ENCODE measurements around the gene PTPRA.

The PTPRA gene

GRCh38 chr20:3081641-3082040 lies 208.4 kb downstream of the PTPRA start:
- no peak for DNase-seq

DNA sequence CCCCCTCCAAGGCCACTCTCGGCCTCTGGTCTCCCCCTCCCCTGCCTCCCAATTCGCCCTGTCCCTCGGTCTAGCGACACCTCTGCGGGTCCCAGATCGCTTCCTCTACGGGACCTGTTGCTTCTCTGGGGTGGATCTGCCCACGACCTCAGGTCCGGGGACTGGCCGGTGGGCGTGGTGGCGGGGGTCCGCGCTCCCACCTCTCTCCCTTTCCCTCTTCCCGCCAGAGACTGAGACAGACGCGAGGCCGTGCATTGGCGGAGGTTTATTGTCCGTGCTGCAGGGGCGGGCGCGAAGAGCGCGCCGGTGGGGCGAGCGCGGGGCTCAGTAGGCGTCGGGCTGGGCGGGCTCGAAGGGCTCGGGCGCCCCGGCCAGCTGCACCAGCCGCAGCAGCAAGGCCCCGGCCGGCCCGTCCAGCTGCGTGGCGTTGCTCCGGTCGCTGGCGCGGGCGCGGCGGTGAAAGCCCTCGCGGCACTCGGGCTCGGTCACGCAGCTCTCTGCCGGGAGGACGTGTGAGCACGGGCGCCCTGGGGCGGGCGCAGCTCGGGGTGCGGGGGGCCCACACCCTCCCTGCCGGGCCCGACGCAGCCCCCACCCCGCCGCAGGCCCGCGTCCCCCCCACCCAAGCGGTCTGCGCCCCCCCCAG lies 209.1 kb downstream of the PTPRA start:
- no peak for DNase-seq

DNA sequence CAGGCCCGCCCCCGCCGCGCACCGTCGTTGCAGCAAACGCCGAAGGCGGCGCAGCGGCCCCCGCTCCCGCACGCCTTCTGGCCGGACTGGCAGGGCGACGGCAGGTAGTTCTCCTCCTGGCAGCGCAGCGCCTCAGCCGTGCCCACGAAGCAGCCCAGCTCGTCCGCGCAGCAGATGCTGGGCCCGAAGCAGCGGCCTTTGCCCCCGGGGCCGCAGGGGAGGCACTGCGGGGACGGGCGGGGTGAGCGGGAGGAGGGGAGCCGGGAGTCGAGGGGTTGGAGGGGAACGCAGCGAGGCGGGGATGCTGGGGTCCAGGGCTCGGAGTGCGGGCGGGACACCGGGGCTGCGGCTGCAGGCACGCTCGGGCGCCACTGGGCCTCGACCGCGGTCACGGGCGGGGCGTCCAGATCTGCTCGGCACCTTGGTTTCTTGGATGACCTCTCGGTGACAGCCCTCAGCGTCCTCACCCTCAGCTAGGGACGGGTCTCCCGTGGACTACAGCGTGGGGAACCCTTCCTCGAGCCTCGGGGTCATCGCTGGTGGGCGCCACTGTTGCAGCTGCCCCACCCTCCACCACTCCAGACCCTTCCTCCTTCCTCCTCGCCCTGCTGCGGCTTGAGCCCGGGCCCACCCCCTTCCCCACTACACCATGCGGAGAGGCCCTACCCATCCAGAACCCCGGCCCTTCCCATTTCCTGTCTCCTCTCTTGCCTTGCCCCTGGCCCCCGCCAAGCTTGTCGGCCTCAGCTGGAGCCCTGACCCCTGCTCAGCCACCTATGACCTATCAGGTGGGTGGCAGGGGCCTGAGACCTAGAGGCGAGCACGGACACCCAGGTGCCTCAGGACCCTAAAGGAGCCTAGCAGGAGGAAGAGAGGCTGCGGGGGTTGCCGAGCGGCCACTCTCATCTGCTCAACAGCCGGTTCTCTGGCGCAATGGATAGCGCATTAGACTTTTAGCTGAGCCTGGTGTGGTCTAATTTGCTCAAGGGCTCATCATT lies 210.0 kb downstream of the PTPRA start:
- DNase-seq = no peak

GRCh38 chr20:3084283-3084985 lies 211.2 kb downstream of the PTPRA start, which contains the start of gene AVP:
TSS of gene AVP (minus strand) at chr20:3084724. CDS start at chr20:3084674, 50 bp downstream.
- no peak for DNase-seq

DNA sequence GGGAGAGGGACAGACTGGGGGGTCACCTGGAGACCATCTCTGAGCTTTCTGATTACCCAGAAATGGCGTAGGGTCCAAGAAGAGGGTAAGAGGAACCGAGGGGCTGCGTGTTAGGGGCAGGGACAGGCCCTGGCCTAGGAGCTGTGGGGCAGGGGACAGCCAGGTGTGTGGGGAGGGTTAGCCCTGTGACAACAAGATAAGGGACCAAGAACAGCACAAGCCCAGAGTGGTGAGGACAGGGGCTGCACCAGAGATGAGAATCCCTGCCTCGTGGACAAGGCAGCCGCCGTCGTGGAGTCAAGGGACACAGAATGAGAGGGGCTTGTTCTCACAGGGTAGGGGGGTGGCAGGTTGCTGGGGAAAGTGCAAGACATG lies 211.7 kb downstream of the PTPRA start:
- no peak for DNase-seq

- no peak for DNase-seq
Observed at GRCh38 chr20:3085571-3086072, 212.3 kb downstream of the PTPRA start.

DNA sequence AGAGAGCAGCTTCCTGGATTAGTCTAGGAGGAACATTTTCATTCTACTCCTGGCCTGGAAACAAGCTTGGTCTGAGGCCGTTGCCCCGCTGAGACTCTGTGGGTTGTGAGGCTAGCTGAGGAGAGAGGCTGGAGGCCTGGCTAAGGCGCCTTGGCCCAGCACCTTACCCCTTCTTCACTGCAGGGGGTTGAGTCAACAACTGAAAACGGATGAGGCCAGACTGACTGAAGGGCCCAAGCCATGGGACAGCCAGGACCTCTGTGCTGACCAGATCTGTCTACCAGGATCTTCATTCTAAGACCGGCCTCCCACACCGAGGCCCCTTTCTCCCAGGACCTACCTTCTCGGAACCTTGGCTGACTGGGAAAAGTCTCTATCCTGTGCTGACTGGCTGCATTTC lies 214.8 kb downstream of the PTPRA start:
- no peak for DNase-seq
